Liver (tissue), 9 donors: ENCODE measurements around the gene MS4A15. TPM values are rescaled to one million over a fixed set of nuclear protein-coding genes. Genes with fewer than 3 reads are reported as not detected.

Experiments used
- DNase-seq: peaks from one replicate; pipeline ENCODE4 v3.0.0-alpha.2; 2017; ENCODE audit warnings: low spot score
- H3K27ac ChIP-seq, 2 donors: one replicate each; pipeline ENCODE4 v1.7.0; 2013; ENCODE audit warnings: inconsistent platforms in 2 of 2, low read length in 2 of 2, control low read depth in 1 of 2, low read depth in 1 of 2, mild to moderate bottlenecking in 1 of 2
- H3K27me3 ChIP-seq, 4 donors: one replicate each; pipeline versions ENCODE4 v1.6.1 to v1.7.0; 2013; ENCODE audit warnings: low read length in 3 of 4, inconsistent platforms in 1 of 4, mild to moderate bottlenecking in 1 of 4, moderate library complexity in 1 of 4; ENCODE audit not compliant: control insufficient read depth in 4 of 4, insufficient read depth in 4 of 4
- H3K36me3 ChIP-seq, 4 donors: one replicate each; pipeline versions ENCODE4 v1.6.1 to v1.7.0; 2013; ENCODE audit warnings: low read length in 3 of 4, mild to moderate bottlenecking in 3 of 4, low read depth in 1 of 4, moderate library complexity in 1 of 4; ENCODE audit not compliant: control insufficient read depth in 4 of 4, insufficient read depth in 3 of 4
- H3K4me1 ChIP-seq, 4 donors: one replicate each; pipeline versions ENCODE4 v1.6.1 to v1.7.0; 2013; ENCODE audit warnings: low read length in 3 of 4, mild to moderate bottlenecking in 3 of 4, moderate library complexity in 1 of 4; ENCODE audit not compliant: control insufficient read depth in 4 of 4, insufficient read depth in 4 of 4
- H3K4me3 ChIP-seq, 3 donors: one replicate each; pipeline versions ENCODE4 v1.6.1 to v1.7.0; 2013; ENCODE audit warnings: low read length in 3 of 3, control low read depth in 1 of 3, low read depth in 1 of 3, mild to moderate bottlenecking in 1 of 3
- H3K9ac ChIP-seq, 2 donors: one replicate each; pipeline ENCODE4 v1.7.0; 2013; ENCODE audit warnings: low read length in 2 of 2, mild to moderate bottlenecking in 2 of 2, moderate library complexity in 2 of 2, control low read depth in 1 of 2, low read depth in 1 of 2
- H3K9me3 ChIP-seq, 4 donors: one replicate each; pipeline versions ENCODE4 v1.6.1 to v1.7.0; 2013; ENCODE audit warnings: low read length in 3 of 4; ENCODE audit not compliant: control insufficient read depth in 4 of 4
- ATF3 ChIP-seq: IDR thresholded peaks from 2 replicates; pipeline ENCODE4 v1.6.1; 2016; ENCODE audit warnings: antibody characterized with exemption
- CTCF ChIP-seq: fragments of 150-350 bp; IDR thresholded peaks from 2 replicates; pipeline ENCODE4 v1.5.1; 2017; ENCODE audit warnings: improper control_type of control experiment, low read depth, low read length; ENCODE audit not compliant: missing input control
- EGR1 ChIP-seq, 2 donors: IDR thresholded peaks; 2 replicates each; pipeline ENCODE4 v1.6.1; 2016 to 2018; ENCODE audit warnings: antibody characterized with exemption in 2 of 2, low read depth in 2 of 2
- FOXA1 ChIP-seq: IDR thresholded peaks from 2 replicates; pipeline ENCODE4 v1.6.1; 2016; ENCODE audit warnings: antibody characterized with exemption
- FOXA2 ChIP-seq: IDR thresholded peaks from 2 replicates; pipeline ENCODE4 v1.6.1; 2016; ENCODE audit warnings: antibody characterized with exemption
- GABPA ChIP-seq, 2 donors: IDR thresholded peaks in 1 of 2; conservative IDR thresholded peaks in 1 of 2; 2 replicates each; pipeline ENCODE4 v1.6.1; 2016; ENCODE audit warnings: antibody characterized with exemption in 2 of 2, mild to moderate bottlenecking in 1 of 2, moderate library complexity in 1 of 2
- HNF4A ChIP-seq, 2 donors: conservative IDR thresholded peaks; 2 replicates each; pipeline ENCODE4 v1.6.1; 2016; ENCODE audit warnings: antibody characterized with exemption in 2 of 2, mild to moderate bottlenecking in 2 of 2
- HNF4G ChIP-seq: IDR thresholded peaks from 2 replicates; pipeline ENCODE4 v1.6.1; 2016; ENCODE audit warnings: antibody characterized with exemption
- JUND ChIP-seq, 2 donors: IDR thresholded peaks; 2 replicates each; pipeline ENCODE4 v1.6.1; 2016; ENCODE audit warnings: antibody characterized with exemption in 2 of 2
- MAX ChIP-seq: IDR thresholded peaks from 2 replicates; pipeline ENCODE4 v1.6.1; 2016; ENCODE audit warnings: antibody characterized with exemption
- NR2F2 ChIP-seq: IDR thresholded peaks from 2 replicates; pipeline ENCODE4 v1.6.1; 2016; ENCODE audit warnings: antibody characterized with exemption
- RAD21 ChIP-seq, 2 donors: IDR thresholded peaks; 2 replicates each; pipeline ENCODE4 v1.6.1; 2016; ENCODE audit warnings: antibody characterized with exemption in 2 of 2, mild to moderate bottlenecking in 2 of 2
- RXRA ChIP-seq, 2 donors: IDR thresholded peaks; 2 replicates each; pipeline ENCODE4 v1.6.1; 2017 to 2018; ENCODE audit warnings: antibody characterized with exemption in 2 of 2, mild to moderate bottlenecking in 1 of 2
- SP1 ChIP-seq: IDR thresholded peaks from 2 replicates; pipeline ENCODE4 v1.6.1; 2018; ENCODE audit warnings: antibody characterized with exemption, mild to moderate bottlenecking
- TAF1 ChIP-seq: conservative IDR thresholded peaks from 2 replicates; pipeline ENCODE4 v1.6.1; 2016; ENCODE audit warnings: antibody characterized with exemption, mild to moderate bottlenecking
- YY1 ChIP-seq: IDR thresholded peaks from 2 replicates; pipeline ENCODE4 v1.6.1; 2016; ENCODE audit warnings: antibody characterized with exemption, mild to moderate bottlenecking
- WGBS: extraction: QIAGEN DNeasy Blood & Tissue Kit; methylation state at CpG from one replicate; pipeline ENCODE4 v1.1.7; 2013; 5-methylcytosine and 5-hydroxymethylcytosine counted together
- polyA plus RNA-seq, 2 donors: library from polyadenylated mRNA; stranded (reverse) in 1 of 2; unstranded in 1 of 2; fragments of 200-250 nt in 1 of 2; fragments of >200 nt in 1 of 2; fragmentation: Nextera tagmentation in 1 of 2; extraction: Ambion mirVana in 1 of 2; gene quantifications; one replicate each; pipeline versions ENCODE4 v1.2.1 to v1.2.3, GENCODE V29; 2013 to 2015
- total RNA-seq, 2 donors: library from RNA; depleted of rRNA; stranded (reverse); fragments of >200 nt; gene quantifications; one replicate each; pipeline ENCODE4 v1.2.3, GENCODE V29; 2014
- donor health status: healthy.
- donor health status: healthy.
- donor health status: healthy.
- donor health status: healthy.
- donor health status: healthy.

The MS4A15 gene
- total and polyA plus RNA-seq, 4 donors = not detected

GRCh38 chr11:60763692-60764369 is 7.2 kb downstream of the MS4A15 start (continued):
- no peak for TF ChIP-seq MAX

- H3K9me3 ChIP-seq = no peaks in the 10 kb centered on the region
- no peak overlapping the region for H3K9ac ChIP-seq
- peaks cover 0 to 5% (median 0%) of the 10 kb centered on the region in 4 donors for H3K27me3 ChIP-seq
- DNase-seq = no peak
- H3K4me3 ChIP-seq = no peak overlapping the region
- H3K36me3 ChIP-seq = no peaks in the 10 kb centered on the region
- no peak for TF ChIP-seq YY1
- no peak for TF ChIP-seq ATF3
- TF ChIP-seq CTCF = no peak
- TF ChIP-seq HNF4G = no peak
- no peak for TF ChIP-seq SP1
- TF ChIP-seq GABPA (IDR thresholded peaks at IDR 0.05 in 1 of 2, conservative IDR thresholded peaks at IDR 0.05 in 1 of 2) = no peak
- TF ChIP-seq MAX = no peak
- no peak for TF ChIP-seq RAD21 (IDR thresholded peaks at IDR 0.05)
- no peak for TF ChIP-seq TAF1
- no peak for TF ChIP-seq EGR1 (IDR thresholded peaks at IDR 0.05; ENCODE audit: low read depth in 2 of 2)
- TF ChIP-seq HNF4A (conservative IDR thresholded peaks at IDR 0.05) = no peak
- TF ChIP-seq RXRA (IDR thresholded peaks at IDR 0.05) = no peak
- no peak for TF ChIP-seq FOXA2
- no peak for TF ChIP-seq NR2F2
- no peak for TF ChIP-seq JUND (IDR thresholded peaks at IDR 0.05)
- no peak for TF ChIP-seq FOXA1
- no peaks in the 10 kb centered on the region for H3K4me1 ChIP-seq
- no peak overlapping the region for H3K27ac ChIP-seq
- WGBS = 42% methylated on average over 1 of the region's 1 CpG
Observed at GRCh38 chr11:60764879-60765278, 8.2 kb downstream of the MS4A15 start.

GRCh38 chr11:60765355-60765754 is 8.7 kb downstream of the MS4A15 start:
- peaks cover 0 to 5% (median 0%) of the 10 kb centered on the region in 4 donors for H3K27me3 ChIP-seq
- H3K9me3 ChIP-seq = no peaks in the 10 kb centered on the region
- TF ChIP-seq MAX = no peak
- TF ChIP-seq TAF1 = no peak
- no peak for TF ChIP-seq GABPA (IDR thresholded peaks at IDR 0.05 in 1 of 2, conservative IDR thresholded peaks at IDR 0.05 in 1 of 2)
- TF ChIP-seq RXRA (IDR thresholded peaks at IDR 0.05) = no peak
- TF ChIP-seq FOXA2 = no peak
- TF ChIP-seq HNF4A (conservative IDR thresholded peaks at IDR 0.05) = no peak
- no peak for TF ChIP-seq RAD21 (IDR thresholded peaks at IDR 0.05)
- DNase-seq = no peak
- no peak overlapping the region for H3K27ac ChIP-seq
- H3K4me3 ChIP-seq = no peak overlapping the region
- H3K9ac ChIP-seq = no peak overlapping the region
- no peaks in the 10 kb centered on the region for H3K4me1 ChIP-seq
- H3K36me3 ChIP-seq = no peaks in the 10 kb centered on the region
- WGBS = 88% methylated on average over 5 of the region's 5 CpGs
